OCI-LY1 (cell line): ENCODE results near the gene ASGR1.
A peak's percentile ranks its signal among the peaks of the same experiment; 100 is the strongest.

Experiments used
- H2AFZ ChIP-seq: fragments of 200-600 bp; sonication (generic), shearing (Covaris generic); 2 replicates; pipeline ENCODE4 v1.6.0; 2014; ENCODE audit warnings: antibody characterized with exemption, mild to moderate bottlenecking, low read length
- H3F3A ChIP-seq: fragments of 200-600 bp; sonication (generic), shearing (Covaris generic); 2 replicates; pipeline ENCODE4 v1.6.0; 2014; ENCODE audit warnings: mild to moderate bottlenecking, antibody characterized with exemption, low read length, moderate library complexity; ENCODE audit not compliant: insufficient read depth
- H3K27ac ChIP-seq: fragments of 200-600 bp; sonication (generic); 2 replicates; pipeline ENCODE4 v1.5.1; 2014; ENCODE audit warnings: low read length, mixed run types, mild to moderate bottlenecking, low read depth; ENCODE audit not compliant: poor library complexity, severe bottlenecking
- H3K27me3 ChIP-seq: fragments of 200-600 bp; sonication (generic); 2 replicates; pipeline ENCODE4 v1.6.0; 2014; ENCODE audit warnings: antibody characterized with exemption, mild to moderate bottlenecking, low read length, moderate library complexity; ENCODE audit not compliant: insufficient read depth
- H3K36me3 ChIP-seq: fragments of 200-600 bp; sonication (generic); 2 replicates; pipeline ENCODE4 v1.6.1; 2014; ENCODE audit warnings: mild to moderate bottlenecking, antibody characterized with exemption, low read length, moderate library complexity, mixed read lengths; ENCODE audit not compliant: insufficient read depth
- H3K4me1 ChIP-seq: fragments of 200-600 bp; sonication (generic); 2 replicates; pipeline ENCODE4 v1.5.1; 2014; ENCODE audit warnings: mild to moderate bottlenecking, low read length, moderate library complexity; ENCODE audit not compliant: insufficient read depth, severe bottlenecking
- H3K4me2 ChIP-seq: fragments of 200-600 bp; sonication (generic), shearing (Covaris generic); 2 replicates; pipeline ENCODE4 v1.6.1; 2014; ENCODE audit warnings: low read length
- H3K4me3 ChIP-seq: fragments of 200-600 bp; sonication (generic); 2 replicates; pipeline ENCODE4 v1.5.1; 2014; ENCODE audit warnings: low read length, low read depth, mild to moderate bottlenecking, mixed read lengths; ENCODE audit not compliant: poor library complexity, severe bottlenecking
- H3K79me2 ChIP-seq: fragments of 200-600 bp; shearing (Covaris generic); 2 replicates; pipeline ENCODE4 v1.6.1; 2016; ENCODE audit warnings: mixed run types, low read length, mixed read lengths; ENCODE audit not compliant: insufficient read depth
- H3K9ac ChIP-seq: fragments of 200-600 bp; sonication (generic), shearing (Covaris generic); 2 replicates; pipeline ENCODE4 v1.6.1; 2014; ENCODE audit warnings: mild to moderate bottlenecking, low read length, mixed read lengths
- H3K9me2 ChIP-seq: fragments of 200-600 bp; sonication (generic), shearing (Covaris generic); 2 replicates; pipeline ENCODE4 v1.6.1; 2014; ENCODE audit warnings: low read depth, mild to moderate bottlenecking, low read length, mixed read lengths
- H3K9me3 ChIP-seq: fragments of 200-600 bp; shearing (Covaris generic); 2 replicates; pipeline ENCODE4 v1.6.1; 2014; ENCODE audit warnings: low read length, mixed read lengths
- H4K20me1 ChIP-seq: fragments of 200-600 bp; sonication (generic), shearing (Covaris generic); 2 replicates; pipeline ENCODE4 v1.6.0; 2016; ENCODE audit warnings: mild to moderate bottlenecking, low read length; ENCODE audit not compliant: insufficient read depth
- CTCF ChIP-seq: fragments of 200-600 bp; sonication (generic), shearing (Covaris generic); IDR thresholded peaks from 2 replicates; pipeline ENCODE4 v1.5.1; 2017; ENCODE audit warnings: mild to moderate bottlenecking, antibody characterized with exemption, low read length, moderate library complexity, mixed read lengths
- EZH2 ChIP-seq: fragments of 200-600 bp; sonication (generic), shearing (Covaris generic); IDR thresholded peaks from 2 replicates; pipeline ENCODE4 v1.8.0; 2017; ENCODE audit warnings: borderline replicate concordance, mixed run types, mild to moderate bottlenecking, antibody characterized with exemption, low read length, moderate library complexity, mixed read lengths

Gene ASGR1

GRCh38 chr17:7178973-7179316 is 225 bp downstream of the ASGR1 start:
- no peaks in the 10 kb centered on the region for H3K9me2 ChIP-seq
- no peaks in the 10 kb centered on the region for H3F3A ChIP-seq
- no peak overlapping the region for H3K27ac ChIP-seq
- no peak overlapping the region for H3K4me3 ChIP-seq
- no peaks in the 10 kb centered on the region; the same call in 1 of the 2 replicates for H3K9me3 ChIP-seq
- no peak overlapping the region for H2AFZ ChIP-seq
- no peaks in the 10 kb centered on the region; the same call in 1 of the 2 replicates for H3K27me3 ChIP-seq
- TF ChIP-seq CTCF (no peak), EZH2 (no peak)
- no peaks in the 10 kb centered on the region for H3K79me2 ChIP-seq
- peaks cover 4% of the 10 kb centered on the region for H3K4me1 ChIP-seq
- no peaks in the 10 kb centered on the region for H3K36me3 ChIP-seq
- H3K4me2 ChIP-seq, result no peak overlapping the region
- no peaks in the 10 kb centered on the region for H4K20me1 ChIP-seq
- H3K9ac ChIP-seq, result no peak overlapping the region

- H3K27ac ChIP-seq, result no peak overlapping the region
- no peak overlapping the region for H3K4me2 ChIP-seq
- no peak overlapping the region for H3K9ac ChIP-seq
- TF ChIP-seq CTCF (no peak), EZH2 (no peak)
- no peaks in the 10 kb centered on the region for H3F3A ChIP-seq
- no peaks in the 10 kb centered on the region; the same call in 1 of the 2 replicates for H3K27me3 ChIP-seq
- H3K79me2 ChIP-seq, result no peaks in the 10 kb centered on the region
- no peaks in the 10 kb centered on the region; the same call in 1 of the 2 replicates for H3K9me3 ChIP-seq
- no peak overlapping the region for H3K4me3 ChIP-seq
- H3K9me2 ChIP-seq, result no peaks in the 10 kb centered on the region
- no peak overlapping the region for H2AFZ ChIP-seq
- H3K36me3 ChIP-seq, result no peaks in the 10 kb centered on the region
- H4K20me1 ChIP-seq, result no peaks in the 10 kb centered on the region
- peaks cover 4% of the 10 kb centered on the region for H3K4me1 ChIP-seq
Measured at GRCh38 chr17:7177954-7178477, 1.2 kb downstream of the ASGR1 start.

- no peak overlapping the region for H3K4me3 ChIP-seq
- H2AFZ ChIP-seq, result no peak overlapping the region
Measured at GRCh38 chr17:7177191-7177953, 1.8 kb downstream of the ASGR1 start.

More at GRCh38 chr17:7177191-7177953, 1.8 kb downstream of the ASGR1 start:
- Histone ChIP-seq H3K9ac (no peak overlapping the region), H3K4me2 (no peak overlapping the region), H3K27me3 (no peaks in the 10 kb centered on the region; the same call in 1 of the 2 replicates), H3K79me2 (no peaks in the 10 kb centered on the region), H3K9me2 (no peaks in the 10 kb centered on the region), H3K4me1 (peaks cover 4% of the 10 kb centered on the region), H3K27ac (no peak overlapping the region), H3K9me3 (no peaks in the 10 kb centered on the region; the same call in 1 of the 2 replicates), H3F3A (no peaks in the 10 kb centered on the region), H3K36me3 (no peaks in the 10 kb centered on the region), H4K20me1 (no peaks in the 10 kb centered on the region)
- peak; percentile 85 for TF ChIP-seq CTCF
- TF ChIP-seq EZH2, result no peak
